Fibroblast of lung (primary cell): Measurements from ENCODE around the gene ZNF354B. TPM values are rescaled to one million over a fixed set of nuclear protein-coding genes. Genes with fewer than 3 reads are reported as not detected.
"Not testable (repeated sequence)": the region's sequence is repeated elsewhere in the genome, so short reads cannot be mapped to it uniquely, and the experiment has no call there.

Source experiments
- DNase-seq, 2 donors: peaks; one replicate each; pipeline versions ENCODE4 v3.0.0 to v3.0.0-alpha.2; 2010; ENCODE audit warnings: low read depth in 2 of 2
- H2AFZ ChIP-seq: 2 replicates; pipeline ENCODE4 v1.5.1; 2012; ENCODE audit warnings: low read length, control low read depth, inconsistent platforms
- H3K27ac ChIP-seq: 2 replicates; pipeline ENCODE4 v1.5.1; 2011; ENCODE audit warnings: low read length, control low read depth; ENCODE audit not compliant: insufficient read depth
- H3K27me3 ChIP-seq: 2 replicates; pipeline ENCODE4 v1.5.1; 2011; ENCODE audit warnings: mild to moderate bottlenecking, low read length; ENCODE audit not compliant: control insufficient read depth, insufficient read depth
- H3K36me3 ChIP-seq: 2 replicates; pipeline ENCODE4 v1.5.1; 2011; ENCODE audit warnings: low read length; ENCODE audit not compliant: control insufficient read depth, insufficient read depth
- H3K4me1 ChIP-seq: 2 replicates; pipeline ENCODE4 v1.5.1; 2011; ENCODE audit warnings: low read length; ENCODE audit not compliant: control insufficient read depth, insufficient read depth; ENCODE audit errors: extremely low read depth
- H3K4me2 ChIP-seq: 2 replicates; pipeline ENCODE4 v1.5.1; 2011; ENCODE audit warnings: low read length, control low read depth; ENCODE audit not compliant: insufficient read depth; ENCODE audit errors: extremely low read depth
- H3K4me3 ChIP-seq, 4 experiments: fragments of 200-600 bp in 1 of 4; sonication (generic) in 1 of 4; replicated peaks in 1 of 4; 2 replicates each; pipeline ENCODE4 v1.5.1; 2011 to 2016; ENCODE audit warnings: low read length in 4 of 4, low read depth in 3 of 4, mild to moderate bottlenecking in 3 of 4, control low read depth in 2 of 4, inconsistent platforms in 1 of 4, mixed read lengths in 1 of 4; ENCODE audit not compliant: insufficient read depth in 1 of 4; ENCODE audit errors: control extremely low read depth in 1 of 4
- H3K79me2 ChIP-seq: 2 replicates; pipeline ENCODE4 v1.5.1; 2012; ENCODE audit warnings: mild to moderate bottlenecking, low read length, inconsistent platforms; ENCODE audit not compliant: control insufficient read depth, insufficient read depth
- H3K9ac ChIP-seq: 2 replicates; pipeline ENCODE4 v1.5.1; 2011; ENCODE audit warnings: mild to moderate bottlenecking, low read length, control low read depth; ENCODE audit not compliant: insufficient read depth
- H3K9me3 ChIP-seq: 2 replicates; pipeline ENCODE4 v1.5.1; 2012; ENCODE audit warnings: low read depth, low read length; ENCODE audit not compliant: control insufficient read depth, insufficient read depth
- H4K20me1 ChIP-seq: 2 replicates; pipeline ENCODE4 v1.5.1; 2011; ENCODE audit warnings: low read length; ENCODE audit not compliant: control insufficient read depth, insufficient read depth; ENCODE audit errors: extremely low read depth
- EZH2 ChIP-seq: IDR thresholded peaks from 2 replicates; pipeline ENCODE4 v1.5.1; 2012; ENCODE audit warnings: low read length, control low read depth, mild to moderate bottlenecking; ENCODE audit errors: missing control alignments
- polyA plus RNA-seq, 2 donors: library from polyadenylated mRNA; depleted of rRNA in 1 of 2; stranded (reverse) in 1 of 2; unstranded in 1 of 2; fragments of >200 nt; gene quantifications; 2 replicates each; pipeline ENCODE4 v1.2.1, GENCODE V29; 2011 to 2012; ENCODE audit warnings: missing spikeins in 1 of 2
- total RNA-seq: library from RNA; depleted of rRNA; stranded (reverse); fragments of >200 nt; gene quantifications from 2 replicates; pipeline ENCODE4 v1.2.1, GENCODE V29; 2014
- TF ChIP-seq, protein P1 (sequence below), 2 donors: IDR thresholded peaks in 1 of 2; conservative IDR thresholded peaks in 1 of 2; 1 replicate in 1 of 2; 2 replicates in 1 of 2; pipeline ENCODE4 v1.5.1; 2011 to 2012; ENCODE audit warnings: low read length in 2 of 2, control low read depth in 1 of 2, inconsistent platforms in 1 of 2, low read depth in 1 of 2, mild to moderate bottlenecking in 1 of 2

Gene ZNF354B
- total and polyA plus RNA-seq, 2 donors (not counting 1 experiment from before 2014, with no cell fraction given), result 6.1 to 9.4 TPM

DNA sequence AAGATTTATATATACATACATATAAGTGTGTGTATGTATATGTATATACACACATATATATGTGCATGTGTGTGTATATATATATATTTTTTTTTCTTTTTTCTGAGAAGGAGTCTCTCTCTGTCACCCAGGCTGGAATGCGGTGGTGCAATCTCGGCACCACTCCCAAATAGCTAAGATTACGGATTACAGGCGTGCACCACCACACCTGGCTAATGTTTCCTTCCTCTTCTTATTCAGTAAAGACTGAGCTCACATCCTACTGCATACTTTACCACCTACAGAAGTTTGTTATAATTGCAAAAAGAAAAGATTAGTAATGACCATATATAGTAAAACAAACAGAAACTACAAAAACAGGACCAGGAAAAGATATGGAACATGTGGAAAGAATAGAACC is 23.1 kb upstream of the ZNF354B start:
- no peak overlapping the region for H3K27ac ChIP-seq
- no peak overlapping the region for H2AFZ ChIP-seq
- no peaks in the 10 kb centered on the region for H3K4me1 ChIP-seq
- no peak for TF ChIP-seq EZH2
- TF ChIP-seq, protein P1, sequence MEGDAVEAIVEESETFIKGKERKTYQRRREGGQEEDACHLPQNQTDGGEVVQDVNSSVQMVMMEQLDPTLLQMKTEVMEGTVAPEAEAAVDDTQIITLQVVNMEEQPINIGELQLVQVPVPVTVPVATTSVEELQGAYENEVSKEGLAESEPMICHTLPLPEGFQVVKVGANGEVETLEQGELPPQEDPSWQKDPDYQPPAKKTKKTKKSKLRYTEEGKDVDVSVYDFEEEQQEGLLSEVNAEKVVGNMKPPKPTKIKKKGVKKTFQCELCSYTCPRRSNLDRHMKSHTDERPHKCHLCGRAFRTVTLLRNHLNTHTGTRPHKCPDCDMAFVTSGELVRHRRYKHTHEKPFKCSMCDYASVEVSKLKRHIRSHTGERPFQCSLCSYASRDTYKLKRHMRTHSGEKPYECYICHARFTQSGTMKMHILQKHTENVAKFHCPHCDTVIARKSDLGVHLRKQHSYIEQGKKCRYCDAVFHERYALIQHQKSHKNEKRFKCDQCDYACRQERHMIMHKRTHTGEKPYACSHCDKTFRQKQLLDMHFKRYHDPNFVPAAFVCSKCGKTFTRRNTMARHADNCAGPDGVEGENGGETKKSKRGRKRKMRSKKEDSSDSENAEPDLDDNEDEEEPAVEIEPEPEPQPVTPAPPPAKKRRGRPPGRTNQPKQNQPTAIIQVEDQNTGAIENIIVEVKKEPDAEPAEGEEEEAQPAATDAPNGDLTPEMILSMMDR (conservative IDR thresholded peaks at IDR 0.05 in 1 of 2, IDR thresholded peaks at IDR 0.05 in 1 of 2; ENCODE audit: low read depth in 1 of 2, low read length in 2 of 2), result no peak
- H3K4me3 ChIP-seq, result no peak overlapping the region
- H3K9me3 ChIP-seq, result no peaks in the 10 kb centered on the region
- H3K9ac ChIP-seq, result no peak overlapping the region
- no peaks in the 10 kb centered on the region for H3K79me2 ChIP-seq
- H3K36me3 ChIP-seq, result no peaks in the 10 kb centered on the region
- DNase-seq, result no peak
- no peaks in the 10 kb centered on the region for H3K27me3 ChIP-seq
- H4K20me1 ChIP-seq, result no peaks in the 10 kb centered on the region
- no peak overlapping the region for H3K4me2 ChIP-seq

DNA sequence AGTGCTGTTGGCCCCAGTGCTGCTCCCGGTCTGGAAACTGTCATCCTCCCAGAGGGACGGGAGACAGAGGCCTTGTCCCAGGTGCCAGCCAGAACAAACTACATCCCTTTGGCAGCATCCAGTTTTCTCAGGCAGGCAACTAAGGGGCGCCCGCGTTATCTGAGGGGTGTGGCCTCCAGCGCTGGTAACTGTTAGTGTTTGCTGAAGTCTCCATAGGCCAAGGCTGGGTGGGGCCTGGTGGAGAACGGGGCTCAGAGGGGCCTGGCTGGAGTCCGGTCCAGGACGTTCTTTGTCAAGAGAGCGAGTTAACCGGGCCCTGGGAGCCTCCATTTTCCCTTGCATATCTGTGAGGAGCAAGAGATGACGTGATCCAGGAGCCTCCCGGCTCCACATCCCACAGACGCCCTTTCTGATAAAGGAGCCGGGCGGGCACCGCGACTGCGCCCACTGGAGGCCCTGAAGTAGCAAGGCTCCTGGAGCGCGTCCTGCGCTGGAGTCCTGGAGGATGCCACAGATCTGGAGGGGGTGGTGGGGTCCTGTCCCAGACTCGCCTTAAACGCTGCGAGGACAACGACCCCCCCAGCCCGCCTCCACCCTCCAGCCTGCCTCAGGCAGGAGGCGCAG is 20.9 kb upstream of the ZNF354B start:
- H3K27me3 ChIP-seq, H4K20me1 ChIP-seq, H3K4me1 ChIP-seq, H3K4me3 ChIP-seq, H2AFZ ChIP-seq, H3K9me3 ChIP-seq, H3K9ac ChIP-seq, H3K79me2 ChIP-seq, DNase-seq, H3K4me2 ChIP-seq, H3K27ac ChIP-seq, H3K36me3 ChIP-seq: not testable (repeated sequence)

DNA sequence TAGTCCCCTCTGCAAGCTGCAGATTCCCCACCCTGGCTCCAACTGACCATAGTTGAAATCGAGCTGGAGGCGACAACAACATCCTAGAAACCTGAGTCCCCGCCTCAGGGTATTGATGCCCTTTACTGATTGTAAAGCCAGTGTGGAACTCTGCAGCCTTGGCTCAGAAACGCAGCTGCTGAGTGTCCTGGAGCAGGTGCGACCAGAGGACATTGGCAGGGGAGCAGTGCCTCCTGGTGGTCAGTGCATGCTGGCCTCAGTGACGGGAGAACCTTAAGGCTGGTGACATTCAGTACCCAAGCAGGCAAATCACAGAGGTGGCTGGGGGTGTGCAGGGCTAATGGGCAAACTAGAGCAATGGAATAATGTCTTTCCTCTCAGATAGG is 20.4 kb upstream of the ZNF354B start:
- Histone ChIP-seq H3K9me3 (no peaks in the 10 kb centered on the region), H3K9ac (no peak overlapping the region), H3K36me3 (no peaks in the 10 kb centered on the region), H4K20me1 (no peaks in the 10 kb centered on the region), H3K4me3 (no peak overlapping the region), H3K4me2 (no peak overlapping the region), H3K79me2 (no peaks in the 10 kb centered on the region), H3K27ac (no peak overlapping the region), H3K4me1 (no peaks in the 10 kb centered on the region), H3K27me3 (no peaks in the 10 kb centered on the region), H2AFZ (no peak overlapping the region)
- DNase-seq, result no peak
- TF ChIP-seq EZH2, result no peak
- TF ChIP-seq, protein P1 (conservative IDR thresholded peaks at IDR 0.05 in 1 of 2, IDR thresholded peaks at IDR 0.05 in 1 of 2; ENCODE audit: low read depth in 1 of 2, low read length in 2 of 2), result peak in 1 of 2 donors; percentile 22

DNA sequence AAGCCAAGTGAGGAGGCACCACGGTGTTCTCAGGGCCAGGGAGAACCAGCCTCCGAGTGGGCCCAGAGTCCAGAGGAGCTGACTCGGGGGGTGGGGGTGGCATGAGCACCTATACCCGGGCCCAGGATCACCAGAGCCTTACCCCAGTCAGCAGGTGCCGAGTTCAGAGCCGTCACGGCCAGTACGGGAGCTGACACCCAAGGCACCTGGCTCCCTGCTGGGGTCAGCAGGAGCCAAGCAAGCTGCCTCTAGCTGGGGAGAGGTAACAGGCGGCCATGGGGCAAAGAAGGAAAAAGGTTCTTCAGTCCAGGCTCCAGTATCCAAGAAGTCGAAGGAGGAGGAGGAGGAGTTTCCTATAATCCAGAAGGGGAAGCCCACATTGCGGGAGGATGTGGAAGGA is 19.4 kb upstream of the ZNF354B start:
- H3K27ac ChIP-seq, H3K4me1 ChIP-seq, DNase-seq, H3K4me3 ChIP-seq, H2AFZ ChIP-seq, H3K4me2 ChIP-seq, H4K20me1 ChIP-seq, H3K36me3 ChIP-seq, H3K9me3 ChIP-seq, H3K9ac ChIP-seq, H3K79me2 ChIP-seq, H3K27me3 ChIP-seq: not testable (repeated sequence)
